Measurements from ENCODE around the gene CYB561D2.

The CYB561D2 gene

DNA sequence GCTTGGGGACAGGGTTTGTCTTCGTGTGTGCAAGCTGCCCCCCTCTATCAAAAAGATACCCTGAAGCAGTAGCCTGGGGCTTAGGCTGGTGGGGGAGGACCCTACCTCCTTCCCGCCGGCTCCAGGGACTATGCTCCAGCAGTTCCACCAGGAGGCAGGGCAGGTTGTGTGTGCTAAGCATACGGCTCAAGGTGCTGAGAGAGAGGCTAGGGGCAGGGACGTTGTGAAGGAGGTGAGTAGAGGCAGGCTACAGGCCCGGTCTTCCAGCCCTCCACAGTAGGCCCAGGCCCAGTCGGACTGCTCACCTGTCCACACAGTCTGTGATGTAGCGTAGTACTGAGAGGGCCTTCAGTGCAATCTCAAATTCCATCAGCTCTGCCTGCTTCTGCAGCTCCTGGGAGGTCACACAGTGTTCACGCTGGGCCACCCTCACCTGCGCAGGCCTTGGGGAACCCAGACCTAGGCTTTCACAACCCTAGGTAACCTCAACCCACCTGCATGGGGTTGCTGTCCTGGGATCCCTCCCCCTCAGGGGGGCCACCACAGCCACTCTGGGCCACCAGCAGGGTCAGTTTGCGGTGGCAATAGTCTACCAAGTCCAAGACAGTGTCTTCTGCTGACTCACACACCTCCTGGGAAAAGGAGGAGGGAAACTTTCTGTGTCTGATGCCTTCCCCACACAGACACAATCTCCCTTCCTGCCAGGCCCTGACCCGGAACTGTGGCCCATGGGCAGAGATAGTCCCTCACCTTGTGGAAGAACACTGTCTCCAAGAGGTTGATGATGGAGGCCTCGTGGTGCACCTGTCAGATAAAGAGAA lies 7.6 kb upstream of the CYB561D2 start:
- DNase-seq: no peak

GRCh38 chr3:50345008-50345407 lies 5.7 kb upstream of the CYB561D2 start:
- DNase-seq: no peak

GRCh38 chr3:50345586-50346234 lies 5.0 kb upstream of the CYB561D2 start, which contains the start of gene ZMYND10:
ZMYND10 (minus strand) TSS chr3:50345732; CDS start chr3:50345579, 153 bp downstream.
- DNase-seq: peak; percentile 87

- peak; percentile 76 for DNase-seq
Measured at GRCh38 chr3:50347187-50347813, 3.4 kb upstream of the CYB561D2 start.

DNA sequence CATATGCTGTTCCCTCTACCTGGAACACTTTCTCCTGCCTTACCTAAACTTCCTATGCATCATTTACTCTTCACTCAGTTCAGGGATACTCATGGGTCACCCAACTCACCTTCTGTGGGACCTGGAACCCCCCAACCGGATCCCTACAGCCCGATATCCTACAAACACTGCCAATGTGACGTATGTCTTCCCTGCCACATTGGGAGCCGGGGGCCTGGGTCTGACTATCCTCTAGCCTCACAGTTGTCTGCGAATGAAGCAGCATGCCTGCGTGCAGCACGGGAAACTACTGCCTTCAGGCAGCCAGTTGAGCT lies 492 bp upstream of the CYB561D2 start:
- DNase-seq: no peak

DNA sequence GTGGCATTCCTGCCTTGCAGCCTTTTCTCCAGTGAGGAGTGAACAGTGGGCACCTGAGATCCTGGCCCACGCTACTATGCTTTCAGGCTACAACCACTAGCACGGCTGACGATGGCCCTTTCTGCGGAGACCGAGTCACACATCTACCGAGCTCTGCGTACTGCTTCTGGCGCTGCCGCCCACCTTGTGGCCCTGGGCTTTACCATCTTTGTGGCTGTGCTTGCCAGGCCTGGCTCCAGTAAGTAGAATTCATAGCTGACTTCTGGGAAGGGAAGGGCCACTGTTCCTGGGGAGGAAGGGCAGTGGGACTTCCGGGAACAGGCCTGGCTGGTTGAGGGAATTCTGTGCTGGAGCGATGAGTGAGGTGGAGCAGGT lies 648 bp downstream of the CYB561D2 start:
- DNase-seq: no peak

DNA sequence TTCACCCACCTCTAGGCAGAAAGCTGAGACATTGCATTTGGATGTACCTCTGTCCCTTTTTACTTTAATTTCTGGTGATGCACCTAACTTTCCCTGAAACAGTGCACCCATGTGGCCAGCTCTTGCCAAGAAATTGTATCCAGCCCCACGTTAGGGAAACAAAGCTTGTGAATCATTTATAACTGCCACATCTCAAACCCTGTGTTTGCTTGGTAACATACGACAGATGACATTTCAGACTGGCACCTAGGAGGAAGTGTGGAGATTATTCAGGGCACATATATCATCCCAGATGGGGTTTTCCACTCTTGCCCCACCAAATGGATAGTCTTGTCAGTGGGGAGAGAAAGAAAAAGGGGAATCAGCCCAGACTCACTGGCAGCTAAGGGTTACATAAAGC lies 2.1 kb downstream of the CYB561D2 start:
- DNase-seq: no peak

DNA sequence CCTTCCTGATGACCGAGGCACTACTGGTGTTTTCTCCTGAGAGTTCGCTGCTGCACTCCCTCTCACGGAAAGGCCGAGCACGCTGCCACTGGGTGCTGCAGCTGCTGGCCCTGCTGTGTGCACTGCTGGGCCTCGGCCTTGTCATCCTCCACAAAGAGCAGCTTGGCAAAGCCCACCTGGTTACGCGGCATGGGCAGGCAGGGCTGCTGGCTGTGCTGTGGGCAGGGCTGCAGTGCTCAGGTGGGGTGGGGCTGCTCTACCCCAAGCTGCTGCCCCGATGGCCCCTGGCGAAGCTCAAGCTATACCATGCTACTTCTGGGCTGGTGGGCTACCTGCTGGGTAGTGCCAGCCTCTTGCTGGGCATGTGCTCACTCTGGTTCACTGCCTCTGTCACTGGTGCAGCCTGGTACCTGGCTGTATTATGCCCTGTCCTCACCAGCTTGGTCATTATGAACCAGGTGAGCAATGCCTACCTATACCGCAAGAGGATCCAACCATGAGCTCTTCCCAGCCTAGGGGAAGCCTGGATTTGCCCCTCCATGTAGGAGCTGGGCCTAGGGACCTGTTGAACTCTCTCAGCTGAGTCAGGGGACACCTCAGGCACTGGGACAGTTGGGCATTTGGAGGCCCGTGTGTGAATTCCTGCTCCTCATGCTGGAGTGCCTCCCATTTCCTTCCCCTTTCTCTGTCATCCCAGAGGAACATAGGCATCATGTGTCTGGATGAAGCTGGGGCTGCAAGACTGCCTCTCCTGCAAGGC lies 2.8 kb downstream of the CYB561D2 start:
- no peak for DNase-seq

- DNase-seq: no peak
Measured at GRCh38 chr3:50354186-50354764, 3.6 kb downstream of the CYB561D2 start.

- no peak for DNase-seq
Measured at GRCh38 chr3:50354850-50355249, 4.2 kb downstream of the CYB561D2 start.

DNA sequence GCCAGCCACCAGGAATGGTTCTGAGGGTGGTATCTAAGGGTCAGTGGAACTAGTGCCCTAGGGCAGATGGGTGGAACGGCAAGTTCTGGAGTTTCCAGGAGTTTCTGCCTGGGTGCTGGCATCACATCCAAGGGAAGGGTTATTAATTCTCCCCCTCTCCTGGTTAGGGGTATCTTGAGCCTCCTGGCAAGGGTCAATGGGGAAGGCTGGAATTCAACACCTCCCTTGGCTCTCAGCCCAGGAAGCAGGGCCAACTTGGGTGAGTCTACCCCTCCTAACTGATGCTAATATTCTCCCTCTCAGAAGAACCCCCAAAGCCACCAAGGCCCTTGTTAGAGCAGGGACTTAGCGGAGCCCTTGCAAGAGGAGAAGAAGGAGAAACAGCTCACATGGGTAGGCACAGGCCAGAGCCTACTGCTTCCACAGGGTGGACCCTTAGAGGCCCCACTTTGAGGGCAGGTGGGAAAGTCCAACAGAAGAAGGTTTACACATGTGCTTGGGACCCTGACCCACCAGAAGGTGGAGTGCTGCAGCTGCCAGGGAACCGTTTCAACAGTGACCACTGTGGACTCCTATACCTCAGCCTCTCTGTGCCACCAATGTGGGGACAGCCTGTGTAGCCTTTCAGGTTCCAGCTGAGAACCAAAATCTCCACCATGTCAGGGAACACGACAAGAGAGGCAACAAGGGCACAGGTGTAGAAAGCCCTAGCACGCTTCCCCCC lies 5.3 kb downstream of the CYB561D2 start:
- no peak for DNase-seq

DNA sequence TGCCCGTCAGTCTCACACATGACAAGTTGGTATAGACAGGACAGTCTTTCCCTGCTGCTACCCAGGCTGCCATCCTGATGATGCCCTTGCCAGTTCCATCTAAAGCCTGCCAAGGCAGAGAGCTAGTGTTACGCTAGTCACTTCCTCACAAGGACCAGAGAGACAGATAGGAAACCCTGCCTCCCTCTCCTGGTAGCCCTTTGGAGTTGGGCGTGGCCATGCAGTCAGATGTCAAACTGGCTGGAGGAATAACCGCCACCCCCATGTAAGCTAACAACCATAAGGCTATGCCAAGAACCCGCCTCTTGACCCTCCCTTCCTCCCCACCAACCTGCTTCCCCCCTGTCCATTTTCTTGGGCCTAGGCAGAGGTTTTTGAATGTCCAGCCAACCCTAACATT lies 5.9 kb downstream of the CYB561D2 start:
- no peak for DNase-seq

DNA sequence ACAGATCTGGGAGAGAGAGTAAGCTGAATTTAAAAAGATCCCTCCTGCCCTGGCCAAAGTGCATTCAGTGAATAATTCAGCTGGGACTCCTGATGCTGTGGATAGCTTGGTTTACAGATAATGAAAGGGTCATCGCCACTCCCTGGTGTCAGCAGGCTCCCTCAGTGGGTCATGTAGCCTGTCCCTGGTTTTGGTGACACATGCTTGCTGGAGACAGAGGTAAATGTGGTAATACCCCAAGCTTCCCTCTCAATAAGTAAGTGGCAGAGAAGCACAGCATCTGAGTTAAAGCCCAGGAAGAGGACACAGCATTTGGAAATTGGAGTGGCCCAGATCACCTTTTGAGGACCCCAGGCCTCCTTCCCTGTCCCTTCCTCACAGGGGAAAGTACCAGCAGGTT lies 6.8 kb downstream of the CYB561D2 start:
- no peak for DNase-seq

DNA sequence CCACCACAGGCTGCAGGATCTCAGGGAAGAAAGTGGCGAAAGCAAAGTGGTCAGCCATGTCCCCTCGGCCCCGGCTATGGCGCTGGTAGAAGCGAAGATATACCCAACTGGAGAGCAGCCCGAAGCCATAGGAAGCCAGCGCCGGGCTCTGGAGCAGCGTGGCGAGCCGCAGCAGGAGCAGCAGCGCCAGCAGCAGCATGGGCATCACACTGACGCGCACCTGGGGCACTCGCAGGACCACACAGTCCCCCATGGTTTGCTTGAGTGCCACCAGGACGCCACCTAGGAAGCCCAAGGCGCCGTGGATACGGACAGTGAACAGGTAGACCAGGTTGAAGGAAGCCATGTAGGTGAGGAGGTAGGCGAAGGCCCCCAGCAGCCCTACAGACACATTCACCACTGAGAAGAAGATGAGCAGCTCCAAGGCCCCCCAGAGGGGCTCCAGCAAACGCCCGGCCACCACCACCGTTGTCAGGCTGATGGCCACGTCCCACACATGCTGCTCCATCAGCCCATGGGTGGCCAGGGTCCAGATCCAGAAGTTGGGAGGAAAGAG lies 7.8 kb downstream of the CYB561D2 start:
- DNase-seq: no peak

DNA sequence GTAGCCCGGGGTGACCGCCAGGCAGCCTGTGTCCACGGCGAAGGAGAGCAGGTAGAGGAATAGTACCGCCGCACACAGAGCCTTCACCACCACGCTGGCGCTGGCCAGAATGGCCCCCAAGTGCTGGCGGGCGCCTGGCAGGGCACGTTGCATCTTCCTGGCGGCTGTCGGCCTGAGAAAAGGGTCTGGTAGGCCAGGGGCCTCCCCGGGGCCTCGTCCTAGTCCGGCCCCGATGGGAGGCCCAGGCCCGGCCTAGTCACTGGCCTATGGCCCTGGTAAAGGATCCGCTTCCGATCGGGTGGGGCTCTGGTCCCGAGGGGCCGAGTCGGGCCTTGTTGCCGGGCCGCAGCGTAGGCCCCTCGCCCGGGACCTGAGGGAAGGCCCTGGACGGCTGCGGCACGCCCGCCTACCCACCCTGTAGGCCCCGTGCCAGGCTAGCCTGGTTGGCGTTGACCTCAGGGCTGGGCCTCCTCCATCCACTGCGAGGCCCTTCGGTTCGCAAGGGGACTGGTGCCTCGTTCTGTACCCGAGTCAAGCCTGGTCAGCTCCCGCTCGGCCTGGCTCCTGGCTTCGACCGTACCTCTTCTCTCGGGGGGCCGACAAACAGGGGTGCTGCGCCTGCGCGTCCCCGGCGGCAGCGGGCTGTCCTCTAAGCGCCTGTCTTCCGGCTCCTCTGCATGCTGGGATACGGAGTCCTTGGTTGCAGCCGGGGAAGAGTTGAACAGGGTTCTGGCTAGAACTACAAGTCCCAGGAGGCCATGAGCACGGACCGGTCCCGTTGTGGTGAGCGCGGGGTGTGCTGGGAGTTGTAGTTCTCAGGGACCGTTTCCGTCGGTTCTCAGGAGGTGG lies 8.5 kb downstream of the CYB561D2 start, which contains the start of gene TMEM115:
Gene TMEM115, minus strand, starts transcription at position 611 of the 849 bp plus-strand sequence. Its CDS starts 458 bp downstream, at position 153.
- DNase-seq: peak; percentile 99

GRCh38 chr3:50359760-50360110 lies 9.1 kb downstream of the CYB561D2 start:
- DNase-seq: no peak

DNA sequence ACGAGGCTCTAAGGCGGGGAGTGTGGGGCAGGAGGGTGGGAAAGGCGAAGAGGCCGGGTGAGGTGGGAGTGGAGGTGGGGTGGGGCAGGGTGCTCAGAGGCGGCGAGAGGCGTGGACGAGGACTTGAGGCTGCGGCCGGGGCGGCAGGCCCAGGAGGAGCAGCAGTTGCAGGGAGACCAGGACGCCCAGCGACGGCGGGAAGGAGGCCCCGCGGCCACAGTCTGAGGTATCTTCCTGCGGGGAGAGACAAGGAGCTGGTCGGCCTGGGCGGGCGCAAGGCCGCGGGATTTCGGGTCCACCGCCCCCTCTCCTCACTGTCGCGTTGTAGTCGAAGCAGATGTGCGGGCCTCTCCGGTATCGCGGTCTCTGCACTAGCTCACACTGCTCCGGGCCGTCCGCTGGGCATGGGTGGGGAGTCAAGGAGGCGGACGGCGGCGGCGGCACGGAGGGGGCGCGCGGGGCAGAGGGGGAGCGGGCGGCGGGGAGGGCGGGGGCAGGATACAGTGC lies 14.0 kb downstream of the CYB561D2 start:
- no peak for DNase-seq

- DNase-seq: peak; percentile 95
Measured at GRCh38 chr3:50365080-50365841, 14.6 kb downstream of the CYB561D2 start.

DNA sequence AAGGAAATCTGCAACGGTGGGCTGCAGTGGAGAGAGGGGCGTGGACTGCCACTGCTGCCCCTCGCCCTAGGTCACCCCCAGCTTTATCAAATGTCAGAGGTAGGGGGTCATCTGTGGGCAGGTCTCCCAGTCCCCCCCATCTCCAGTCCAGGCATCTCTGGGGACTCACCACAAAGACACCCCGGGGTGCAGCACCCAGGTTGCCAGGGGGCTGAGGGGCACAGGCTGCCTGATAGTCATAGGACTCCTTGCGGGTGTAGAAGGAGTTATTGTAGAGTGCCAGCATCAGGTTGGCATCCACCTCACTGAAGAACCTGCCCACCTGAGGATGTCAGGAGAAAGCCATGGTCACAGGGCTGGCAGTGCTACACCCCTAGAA lies 15.2 kb downstream of the CYB561D2 start:
- no peak for DNase-seq

Data from activated CD4-positive, alpha-beta T cell treated with anti-CD3 and anti-CD28 coated beads, Interleukin-10, Interleukin-2, amounts not matched to agents 100 ng/mL and 50 ng/mL, durations not matched to agents 16 hours and 8 hours (primary cell).